H1 (cell line): ENCODE data around the gene LMNB1. TPM values are rescaled to one million over a fixed set of nuclear protein-coding genes. Genes with fewer than 3 reads are reported as not detected.

Experiments
- CHD7 ChIP-seq: fragments of 300-600 bp; sonication (generic); IDR thresholded peaks from 2 replicates; pipeline ENCODE4 v1.7.1; 2012; ENCODE audit warnings: low read length, moderate library complexity, mild to moderate bottlenecking, inconsistent platforms; ENCODE audit not compliant: insufficient replicate concordance
- RXRA ChIP-seq: IDR thresholded peaks from 2 replicates; pipeline ENCODE4 v1.6.1; 2011; ENCODE audit warnings: low read depth, mild to moderate bottlenecking, low read length, moderate library complexity; ENCODE audit not compliant: insufficient read depth
- polyA plus RNA-seq, 7 experiments: library from polyadenylated mRNA; depleted of rRNA in 3 of 7; stranded (reverse) in 5 of 7; unstranded in 2 of 7; fragments of >200 nt in 5 of 7; fragments of 200-250 nt in 2 of 7; gene quantifications; 1 replicate in 5 of 7; 2 replicates in 1 of 7; 4 replicates in 1 of 7; pipeline versions ENCODE4 v1.2.1 to v1.2.3, GENCODE V29; 2011 to 2013; ENCODE audit warnings: missing spikeins in 2 of 7, mixed read lengths in 2 of 7
- total RNA-seq: library from RNA; stranded (reverse); fragmentation: NEBNext Ultra II Directional; extraction: Animal tissue kit (Norgen Biotek cat#: 25700); gene quantifications from 2 replicates; pipeline ENCODE4 v1.2.1, GENCODE V29; 2021

The LMNB1 gene
- total and polyA plus RNA-seq, 2 of the 8 experiments (the other 6 are each of a cell fraction or from before 2014, with no cell fraction given) = 73.5 to 225 TPM

- TF ChIP-seq RXRA = no peak
- no peak for TF ChIP-seq CHD7
- TF ChIP-seq, all 59 proteins: peak for 0
Measured at GRCh38 chr5:126736141-126736540, 40.8 kb upstream of the LMNB1 start (continued).
